ENCODE data around the gene SARDH.
A peak's percentile ranks its signal among the peaks of the same experiment; 100 is the strongest.

Gene SARDH

GRCh38 chr9:133709691-133710571, 28.2 kb downstream of the SARDH start:
- FAIRE-seq (no peak), DNase-seq (ENCODE audit: insufficient read length) (no peak)
- TF ChIP-seq POLR2AphosphoS5 (IDR thresholded peaks at IDR 0.05; ENCODE audit: low read depth, low read length) (no peak), POLR2A (IDR thresholded peaks at IDR 0.05; ENCODE audit: low read depth, low read length) (no peak), TAF1 (IDR thresholded peaks at IDR 0.05; ENCODE audit: borderline replicate concordance, low read depth, low read length) (no peak)

GRCh38 chr9:133709015-133709611, 29.0 kb downstream of the SARDH start:
- FAIRE-seq: peak; percentile 14
- DNase-seq (ENCODE audit: insufficient read length): peak; percentile 50
- TF ChIP-seq POLR2A (IDR thresholded peaks at IDR 0.05; ENCODE audit: low read depth, low read length) (no peak), TAF1 (IDR thresholded peaks at IDR 0.05; ENCODE audit: borderline replicate concordance, low read depth, low read length) (no peak), POLR2AphosphoS5 (IDR thresholded peaks at IDR 0.05; ENCODE audit: low read depth, low read length) (no peak)

- no peak for DNase-seq (ENCODE audit: insufficient read length)
- no peak for FAIRE-seq
- no peak for TF ChIP-seq TAF1 (IDR thresholded peaks at IDR 0.05; ENCODE audit: borderline replicate concordance, low read depth, low read length)
- no peak for TF ChIP-seq POLR2AphosphoS5 (IDR thresholded peaks at IDR 0.05; ENCODE audit: low read depth, low read length)
- TF ChIP-seq POLR2A (IDR thresholded peaks at IDR 0.05; ENCODE audit: low read depth, low read length): no peak
These were observed 29.7 kb downstream of the SARDH start for GRCh38 chr9:133708246-133709014.

- FAIRE-seq (no peak), DNase-seq (ENCODE audit: insufficient read length) (no peak)
- TF ChIP-seq TAF1 (IDR thresholded peaks at IDR 0.05; ENCODE audit: borderline replicate concordance, low read depth, low read length) (no peak), POLR2AphosphoS5 (IDR thresholded peaks at IDR 0.05; ENCODE audit: low read depth, low read length) (no peak), POLR2A (IDR thresholded peaks at IDR 0.05; ENCODE audit: low read depth, low read length) (no peak)
These were observed 30.3 kb downstream of the SARDH start for GRCh38 chr9:133707763-133708245.

GRCh38 chr9:133707065-133707762, 30.9 kb downstream of the SARDH start:
- TF ChIP-seq TAF1 (IDR thresholded peaks at IDR 0.05; ENCODE audit: borderline replicate concordance, low read depth, low read length) (no peak), POLR2A (IDR thresholded peaks at IDR 0.05; ENCODE audit: low read depth, low read length) (no peak), POLR2AphosphoS5 (IDR thresholded peaks at IDR 0.05; ENCODE audit: low read depth, low read length) (no peak)
- DNase-seq (ENCODE audit: insufficient read length) (no peak), FAIRE-seq (no peak)

GRCh38 chr9:133706307-133707050, 31.7 kb downstream of the SARDH start:
- no peak for TF ChIP-seq POLR2AphosphoS5 (IDR thresholded peaks at IDR 0.05; ENCODE audit: low read depth, low read length)
- no peak for DNase-seq (ENCODE audit: insufficient read length)
- no peak for FAIRE-seq

- FAIRE-seq (no peak), DNase-seq (ENCODE audit: insufficient read length) (no peak)
- TF ChIP-seq POLR2A (IDR thresholded peaks at IDR 0.05; ENCODE audit: low read depth, low read length): no peak
- no peak for TF ChIP-seq TAF1 (IDR thresholded peaks at IDR 0.05; ENCODE audit: borderline replicate concordance, low read depth, low read length)
- TF ChIP-seq POLR2AphosphoS5 (IDR thresholded peaks at IDR 0.05; ENCODE audit: low read depth, low read length): no peak
These were observed 32.6 kb downstream of the SARDH start for GRCh38 chr9:133705576-133705975.

GRCh38 chr9:133704711-133705181, 33.4 kb downstream of the SARDH start:
- no peak for FAIRE-seq
- DNase-seq (ENCODE audit: insufficient read length): no peak
- TF ChIP-seq POLR2A (IDR thresholded peaks at IDR 0.05; ENCODE audit: low read depth, low read length): no peak
- TF ChIP-seq TAF1 (IDR thresholded peaks at IDR 0.05; ENCODE audit: borderline replicate concordance, low read depth, low read length): no peak
- no peak for TF ChIP-seq POLR2AphosphoS5 (IDR thresholded peaks at IDR 0.05; ENCODE audit: low read depth, low read length)

GRCh38 chr9:133703591-133704399, 34.4 kb downstream of the SARDH start:
- TF ChIP-seq POLR2AphosphoS5 (IDR thresholded peaks at IDR 0.05; ENCODE audit: low read depth, low read length) (no peak), POLR2A (IDR thresholded peaks at IDR 0.05; ENCODE audit: low read depth, low read length) (no peak), TAF1 (IDR thresholded peaks at IDR 0.05; ENCODE audit: borderline replicate concordance, low read depth, low read length) (no peak)
- DNase-seq (ENCODE audit: insufficient read length): no peak
- FAIRE-seq: no peak
